Measurements from ENCODE around the gene ABHD17B. TPM values are rescaled to one million over a fixed set of nuclear protein-coding genes. Genes with fewer than 3 reads are reported as not detected.
"Not testable (repeated sequence)": the region's sequence is repeated elsewhere in the genome, so short reads cannot be mapped to it uniquely, and the experiment has no call there.

Gene ABHD17B
- total RNA-seq, 5 donors from 2014 or later (not counting 1 experiment from before 2014, with no cell fraction given), result 16.0 to 23.7 (median 19.7) TPM

GRCh38 chr9:71909887-71910649 is 925 bp downstream of the ABHD17B start:
- CTCF ChIA-PET, result interaction anchor here in 1 of 2 donors (1.5 kb wide), 1 partner anchor 115 kb away, joined by 7 read pairs; no protein-coding TSS in a partner anchor

DNA sequence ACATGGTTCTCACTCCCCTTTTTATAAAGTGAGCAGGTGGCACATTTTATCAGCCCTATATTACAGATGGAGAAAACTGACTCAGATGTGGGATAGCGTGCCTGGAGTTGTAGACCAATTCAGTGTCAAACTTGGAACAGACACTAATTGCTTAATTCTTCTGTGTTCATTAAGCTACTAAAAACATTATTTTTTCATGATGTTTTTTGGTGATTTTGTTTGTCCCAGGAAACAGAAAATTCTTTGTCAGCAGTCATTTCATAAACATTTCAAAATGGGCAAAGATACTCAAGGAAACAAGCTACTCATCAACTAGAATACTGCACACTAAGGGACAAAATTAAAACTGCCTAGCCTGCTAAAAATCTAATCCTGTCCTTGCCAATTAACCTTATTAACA is 2.2 kb downstream of the ABHD17B start:
- no CpG with 5 or more reads among the region's 1 CpG for WGBS (ENCODE audit: insufficient coverage)
- ChIA-PET CTCF (no interaction called here), POLR2A (interaction anchor here in 1 of 2 donors (0.6 kb wide), 1 partner anchor 223 kb away, joined by 5 read pairs; no protein-coding TSS in a partner anchor)
- peak overlapping the region; percentile 98 to 100 (median 99) for H3K4me3 Mint-ChIP-seq
- H3K9me3 Mint-ChIP-seq, result no peaks in the 10 kb centered on the region
- Histone ChIP-seq H3K27ac (ENCODE audit: low read length) (no peak overlapping the region), H3K27me3 (replicated peaks in 1 of 2; ENCODE audit: control insufficient read depth in 2 of 2, extremely low read depth in 1 of 2, insufficient read depth in 2 of 2, low read length in 1 of 2) (no peaks in the 10 kb centered on the region), H3K9me3 (no peaks in the 10 kb centered on the region), H3K4me1 (ENCODE audit: control insufficient read depth in 1 of 2, extremely low read depth in 1 of 2, insufficient read depth in 2 of 2, low read length in 2 of 2) (peaks cover 11 to 21% of the 10 kb centered on the region in 2 experiments), H3K36me3 (ENCODE audit: control insufficient read depth in 2 of 2, extremely low read depth in 1 of 2, insufficient read depth in 1 of 2, low read length in 1 of 2) (peaks cover 0 to 6% of the 10 kb centered on the region in 2 donors), H3K4me3 (ENCODE audit: control insufficient read depth in 1 of 2, extremely low read depth in 1 of 2, low read length in 1 of 2) (no peak overlapping the region)
- H3K27me3 Mint-ChIP-seq, result no peaks in the 10 kb centered on the region
- H3K36me3 Mint-ChIP-seq, result peaks cover 4% of the 10 kb centered on the region
- H3K4me1 Mint-ChIP-seq, result peaks cover 72 to 78% (median 77%) of the 10 kb centered on the region in 3 donors
- ATAC-seq (replicated peaks in 1 of 4), result no peak
- H3K27ac Mint-ChIP-seq, result no peak overlapping the region
- no peak for DNase-seq

More at GRCh38 chr9:71909887-71910649, 925 bp downstream of the ABHD17B start:
- Histone ChIP-seq H3K4me1 (ENCODE audit: control insufficient read depth in 1 of 2, extremely low read depth in 1 of 2, insufficient read depth in 2 of 2, low read length in 2 of 2) (peaks cover 11 to 21% of the 10 kb centered on the region in 2 experiments), H3K36me3 (ENCODE audit: control insufficient read depth in 2 of 2, extremely low read depth in 1 of 2, insufficient read depth in 1 of 2, low read length in 1 of 2) (peaks cover 0 to 6% of the 10 kb centered on the region in 2 donors), H3K27me3 (replicated peaks in 1 of 2; ENCODE audit: control insufficient read depth in 2 of 2, extremely low read depth in 1 of 2, insufficient read depth in 2 of 2, low read length in 1 of 2) (no peaks in the 10 kb centered on the region), H3K27ac (ENCODE audit: low read length) (no peak overlapping the region), H3K4me3 (ENCODE audit: control insufficient read depth in 1 of 2, extremely low read depth in 1 of 2, low read length in 1 of 2) (peak overlapping the region; percentile 65 to 95), H3K9me3 (no peaks in the 10 kb centered on the region)
- Mint-ChIP-seq H3K36me3 (peaks cover 4% of the 10 kb centered on the region), H3K27me3 (no peaks in the 10 kb centered on the region), H3K9me3 (no peaks in the 10 kb centered on the region), H3K4me3 (peak overlapping the region; percentile 98 to 100 (median 99)), H3K27ac (peak overlapping the region; percentile 24 to 74), H3K4me1 (peaks cover 71 to 79% (median 78%) of the 10 kb centered on the region in 3 donors)
- POLR2A ChIA-PET, result no interaction called here
- ATAC-seq (replicated peaks in 1 of 4) (peak in 1 of 4 experiments; percentile 2), DNase-seq (peak in 10 of 35 experiments; percentile 6 to 41 (median 13))
- under 1% methylated on average over 33 of the region's 47 CpGs for WGBS (ENCODE audit: insufficient coverage)

- Mint-ChIP-seq H3K36me3 (peaks cover 4% of the 10 kb centered on the region), H3K27ac (no peak overlapping the region), H3K4me3 (no peak overlapping the region), H3K4me1 (peaks cover 80 to 82% (median 82%) of the 10 kb centered on the region in 3 donors), H3K27me3 (no peaks in the 10 kb centered on the region), H3K9me3 (no peaks in the 10 kb centered on the region)
- H3K27ac ChIP-seq (ENCODE audit: low read length), result no peak overlapping the region
- ATAC-seq (replicated peaks in 1 of 4), result no peak
- peaks cover 7 to 29% of the 10 kb centered on the region in 2 experiments for H3K4me1 ChIP-seq (ENCODE audit: control insufficient read depth in 1 of 2, extremely low read depth in 1 of 2, insufficient read depth in 2 of 2, low read length in 2 of 2)
- DNase-seq, result no peak
- no peaks in the 10 kb centered on the region for H3K9me3 ChIP-seq
- no peak overlapping the region for H3K4me3 ChIP-seq (ENCODE audit: control insufficient read depth in 1 of 2, extremely low read depth in 1 of 2, low read length in 1 of 2)
- no peaks in the 10 kb centered on the region for H3K27me3 ChIP-seq (replicated peaks in 1 of 2; ENCODE audit: control insufficient read depth in 2 of 2, extremely low read depth in 1 of 2, insufficient read depth in 2 of 2, low read length in 1 of 2)
- ChIA-PET POLR2A (no interaction called here), CTCF (interaction anchor here in 1 of 2 donors (0.6 to 1.0 kb wide), 3 partner anchors 10 to 26 kb away, joined by 3 to 4 read pairs (median 3); no protein-coding TSS in a partner anchor)
- H3K36me3 ChIP-seq (ENCODE audit: control insufficient read depth in 2 of 2, extremely low read depth in 1 of 2, insufficient read depth in 1 of 2, low read length in 1 of 2), result peaks cover 0 to 6% of the 10 kb centered on the region in 2 donors
- WGBS (ENCODE audit: insufficient coverage), result no CpG with 5 or more reads among the region's 2 CpGs
These were observed 6.9 kb downstream of the ABHD17B start for GRCh38 chr9:71904076-71904475.

DNA sequence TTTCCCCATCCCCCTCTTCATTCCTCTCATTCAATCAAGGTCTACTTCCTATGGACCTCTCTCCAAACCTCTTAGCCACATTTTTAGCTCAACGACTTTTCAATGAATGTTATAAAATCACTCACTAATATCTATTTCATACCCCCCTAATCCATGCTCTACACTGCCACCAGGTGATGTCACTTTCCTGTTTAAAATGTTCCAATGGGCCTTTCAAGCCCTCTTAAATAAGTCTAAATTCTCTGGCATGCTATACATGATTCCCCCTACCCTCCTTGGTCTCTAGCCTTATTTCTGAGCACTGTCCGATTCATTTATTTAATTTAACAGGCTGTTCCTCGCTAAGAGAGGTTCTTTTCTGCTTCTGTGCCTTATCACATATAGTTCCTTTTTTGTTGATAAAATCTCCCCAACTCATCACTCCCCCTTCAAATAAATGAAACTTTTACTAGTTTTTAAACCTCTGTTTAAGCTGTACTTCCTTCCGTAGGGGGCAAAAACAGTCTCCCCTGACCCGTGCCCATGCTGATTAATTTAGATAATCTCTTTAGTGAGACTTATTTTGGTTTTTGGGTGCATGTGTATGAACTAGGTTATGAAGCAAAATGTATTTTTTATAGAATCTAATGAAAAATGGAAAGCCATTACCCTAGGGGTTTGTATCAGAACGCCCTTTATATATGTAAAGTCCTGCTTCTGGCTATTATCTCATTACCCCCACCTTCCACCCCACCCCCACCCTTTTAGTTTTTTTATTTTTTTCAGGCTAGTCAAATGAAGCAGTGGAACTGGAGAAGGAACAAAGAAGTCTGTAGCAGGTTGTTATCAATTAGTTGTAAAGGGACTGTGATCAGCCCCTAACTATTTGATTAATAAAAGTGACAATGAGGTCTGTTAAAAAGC is 9.0 kb downstream of the ABHD17B start:
- Mint-ChIP-seq H3K27ac (peak overlapping the region in 1 of 2 donors; percentile 2), H3K4me1 (peaks cover 80 to 82% (median 80%) of the 10 kb centered on the region in 3 donors), H3K27me3 (no peaks in the 10 kb centered on the region), H3K4me3 (peak overlapping the region in 1 of 3 donors; percentile 31), H3K36me3 (peaks cover 4% of the 10 kb centered on the region), H3K9me3 (no peaks in the 10 kb centered on the region)
- ChIA-PET POLR2A (no interaction called here), CTCF (interaction anchor here (0.6 to 0.8 kb wide), 5 partner anchors 10 to 616 kb away, joined by 3 to 8 read pairs (median 7); no protein-coding TSS in a partner anchor)
- no peak overlapping the region for H3K27ac ChIP-seq (ENCODE audit: low read length)
- DNase-seq (peak in 1 of 35 experiments; percentile 31), ATAC-seq (replicated peaks in 1 of 4) (peak in 1 of 4 experiments; percentile 51)
- peaks cover 24 to 37% of the 10 kb centered on the region in 2 experiments for H3K4me1 ChIP-seq (ENCODE audit: control insufficient read depth in 1 of 2, extremely low read depth in 1 of 2, insufficient read depth in 2 of 2, low read length in 2 of 2)
- no peaks in the 10 kb centered on the region for H3K27me3 ChIP-seq (replicated peaks in 1 of 2; ENCODE audit: control insufficient read depth in 2 of 2, extremely low read depth in 1 of 2, insufficient read depth in 2 of 2, low read length in 1 of 2)
- peaks cover 0 to 6% of the 10 kb centered on the region in 2 donors for H3K36me3 ChIP-seq (ENCODE audit: control insufficient read depth in 2 of 2, extremely low read depth in 1 of 2, insufficient read depth in 1 of 2, low read length in 1 of 2)
- 23% methylated on average over 2 of the region's 6 CpGs for WGBS (ENCODE audit: insufficient coverage)
- no peaks in the 10 kb centered on the region for H3K9me3 ChIP-seq
- no peak overlapping the region for H3K4me3 ChIP-seq (ENCODE audit: control insufficient read depth in 1 of 2, extremely low read depth in 1 of 2, low read length in 1 of 2)

DNA sequence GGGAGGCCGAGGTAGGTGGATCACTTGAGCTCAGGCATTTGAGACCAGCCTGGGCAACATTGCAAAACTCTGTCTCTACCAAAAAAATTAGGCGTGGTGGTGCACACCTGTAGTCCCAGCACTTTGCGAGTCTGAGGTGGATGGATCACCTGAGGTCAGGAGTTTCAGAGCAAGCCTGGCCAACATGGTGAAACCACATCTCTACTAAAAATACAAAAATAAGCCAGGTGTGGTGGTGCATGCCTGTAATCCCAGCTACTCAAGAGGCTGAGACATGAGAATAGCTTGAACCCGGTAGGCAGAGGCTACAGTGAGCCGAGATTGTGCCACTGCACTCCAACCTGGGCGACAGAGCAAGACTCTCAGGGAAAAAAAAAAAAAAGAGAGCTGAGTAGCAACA is 12.2 kb downstream of the ABHD17B start:
- H3K4me1 Mint-ChIP-seq, result peaks cover 82 to 88% (median 83%) of the 10 kb centered on the region in 3 donors
- not testable (repeated sequence) for H3K9me3 Mint-ChIP-seq; ATAC-seq (replicated peaks in 1 of 4); DNase-seq; H3K27me3 ChIP-seq (replicated peaks in 1 of 2; ENCODE audit: control insufficient read depth in 2 of 2, extremely low read depth in 1 of 2, insufficient read depth in 2 of 2, low read length in 1 of 2); H3K9me3 ChIP-seq; H3K27me3 Mint-ChIP-seq; H3K36me3 ChIP-seq (ENCODE audit: control insufficient read depth in 2 of 2, extremely low read depth in 1 of 2, insufficient read depth in 1 of 2, low read length in 1 of 2); H3K36me3 Mint-ChIP-seq; H3K27ac ChIP-seq (ENCODE audit: low read length); H3K4me3 ChIP-seq (ENCODE audit: control insufficient read depth in 1 of 2, extremely low read depth in 1 of 2, low read length in 1 of 2)
- H3K4me1 ChIP-seq (ENCODE audit: control insufficient read depth in 1 of 2, extremely low read depth in 1 of 2, insufficient read depth in 2 of 2, low read length in 2 of 2), result peaks cover 32 to 58% of the 10 kb centered on the region in 2 experiments
- 71% methylated on average over 4 of the region's 6 CpGs for WGBS (ENCODE audit: insufficient coverage)
- ChIA-PET POLR2A (interaction anchor here (0.6 to 0.7 kb wide), 4 partner anchors 15 to 190 kb away, joined by 3 to 7 read pairs (median 4); no protein-coding TSS in a partner anchor), CTCF (interaction anchor here in 1 of 2 donors (0.5 to 1.4 kb wide), 3 partner anchors 80 to 142 kb away, joined by 3 read pairs; no protein-coding TSS in a partner anchor)
- H3K4me3 Mint-ChIP-seq, result peak overlapping the region in 1 of 3 donors; percentile 32
- H3K27ac Mint-ChIP-seq, result peak overlapping the region in 1 of 2 donors; percentile 63

All from T-cell (primary cell).